ENCODE measurements around the gene RBKS.

RBKS gene

GRCh38 chr2:27734305-27734704 lies 155.9 kb downstream of the RBKS start (continued):
- TF ChIP-seq PRDM6 (tag by site-specific recombination; IDR thresholded peaks at IDR 0.05): no peak
- TF ChIP-seq ZNF23 (tag by site-specific recombination; IDR thresholded peaks at IDR 0.05; ENCODE audit: borderline replicate concordance): no peak
- TF ChIP-seq SETDB1 (IDR thresholded peaks at IDR 0.05; ENCODE audit: insufficient read length, low read length): no peak
- TF ChIP-seq ZNF555 (tag by site-specific recombination; conservative IDR thresholded peaks at IDR 0.05): no peak
- no peak for TF ChIP-seq ZNF510 (tag by site-specific recombination; IDR thresholded peaks at IDR 0.05; ENCODE audit: insufficient replicate concordance)
- no peak for TF ChIP-seq BCL11B (tag by site-specific recombination; IDR thresholded peaks at IDR 0.05; ENCODE audit: low read depth)
- TF ChIP-seq ZNF514 (tag by site-specific recombination; IDR thresholded peaks at IDR 0.05): no peak
- TF ChIP-seq ZNF426 (tag by site-specific recombination; IDR thresholded peaks at IDR 0.05): no peak
- TF ChIP-seq ZNF184 (tag by site-specific recombination; IDR thresholded peaks at IDR 0.05): no peak
- TF ChIP-seq ZNF549 (tag by site-specific recombination; IDR thresholded peaks at IDR 0.05): no peak

Measured in HEK293 (cell line).